ENCODE measurements around the gene ZNF280A.
"Not testable (repeated sequence)": the region's sequence is repeated elsewhere in the genome, so short reads cannot be mapped to it uniquely, and the experiment has no call there.

ZNF280A gene

DNA sequence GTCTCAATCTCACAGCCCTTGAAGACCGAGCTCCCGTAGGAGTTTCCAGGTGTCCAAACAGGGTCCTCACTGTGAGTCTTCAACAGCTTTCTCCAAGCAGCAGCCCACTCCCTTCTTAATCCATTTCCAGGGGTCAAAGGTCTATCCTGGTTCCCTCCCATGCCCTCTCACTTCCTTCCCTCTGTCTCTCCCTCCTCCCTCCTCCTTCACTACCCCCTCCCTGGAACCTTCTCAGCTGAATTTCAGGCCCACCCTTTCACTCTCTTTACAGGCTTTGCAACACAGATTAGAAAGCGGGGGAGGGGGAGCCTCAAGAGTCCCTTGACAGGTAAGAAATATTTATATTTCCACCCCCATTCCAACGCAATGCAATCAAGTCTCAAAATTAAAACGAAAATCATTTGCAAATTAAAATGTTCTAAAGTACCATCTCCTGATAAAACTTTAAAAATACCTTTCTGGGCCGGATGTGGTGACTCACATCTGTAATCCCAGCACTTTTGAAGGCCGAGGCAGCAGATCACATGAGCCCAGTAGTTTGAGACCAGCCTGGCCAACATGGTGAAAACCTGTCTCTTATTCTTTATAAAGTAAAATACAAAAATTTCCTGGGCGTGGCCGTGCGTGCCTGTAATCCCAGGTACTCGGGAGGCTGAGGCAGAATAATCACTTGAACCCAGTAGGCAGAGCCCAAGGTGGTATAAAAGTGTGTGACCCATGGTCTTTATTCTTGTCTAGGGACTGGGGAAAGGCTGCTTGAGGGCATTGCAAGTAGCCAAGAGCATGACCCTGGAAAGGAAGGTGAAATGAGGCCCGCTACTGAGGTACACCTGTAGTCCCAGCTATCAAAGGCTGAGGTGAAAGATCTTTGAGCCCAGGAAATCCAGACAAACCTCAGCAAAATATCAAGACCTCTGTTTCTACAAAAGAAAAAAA, 865 bp upstream of the ZNF280A start:
- H3K36me3 ChIP-seq (ENCODE audit: control insufficient read depth, insufficient read depth, low read length), result no peaks in the 10 kb centered on the region
- no peaks in the 10 kb centered on the region for H3K4me1 ChIP-seq (ENCODE audit: control insufficient read depth, insufficient read depth, low read length)
- H3K9ac ChIP-seq (ENCODE audit: low read length), result no peak overlapping the region
- no peak overlapping the region for H3K4me3 ChIP-seq (ENCODE audit: low read length)
- H3K27me3 ChIP-seq (ENCODE audit: control insufficient read depth, insufficient read depth, low read length), result no peaks in the 10 kb centered on the region
- no peak overlapping the region for H3K27ac ChIP-seq (ENCODE audit: low read depth, low read length)

DNA sequence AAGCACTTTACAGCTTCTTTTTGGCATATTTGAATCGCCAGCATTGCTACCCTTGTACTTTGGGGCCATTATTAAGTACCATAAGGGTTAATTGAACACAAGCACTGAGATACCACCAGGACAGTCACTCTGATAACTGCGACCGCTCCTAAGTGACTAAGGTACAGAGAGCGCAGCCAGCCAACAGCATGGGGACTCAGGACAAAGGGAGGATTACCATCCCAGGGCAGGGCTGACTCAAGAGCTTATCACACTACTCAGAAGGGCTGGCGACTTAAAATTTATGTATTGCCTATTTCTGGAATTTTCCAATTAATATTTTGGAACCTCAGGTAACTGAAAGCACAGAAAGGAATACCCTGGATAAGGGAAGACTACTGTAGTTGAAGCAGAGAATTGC, 479 bp downstream of the ZNF280A start:
- no peaks in the 10 kb centered on the region for H3K27me3 ChIP-seq (ENCODE audit: control insufficient read depth, insufficient read depth, low read length)
- no peak overlapping the region for H3K27ac ChIP-seq (ENCODE audit: low read depth, low read length)
- H3K9ac ChIP-seq (ENCODE audit: low read length), result no peak overlapping the region
- H3K4me1 ChIP-seq (ENCODE audit: control insufficient read depth, insufficient read depth, low read length), result no peaks in the 10 kb centered on the region
- no peak overlapping the region for H3K4me3 ChIP-seq (ENCODE audit: low read length)
- H3K36me3 ChIP-seq (ENCODE audit: control insufficient read depth, insufficient read depth, low read length), result no peaks in the 10 kb centered on the region

DNA sequence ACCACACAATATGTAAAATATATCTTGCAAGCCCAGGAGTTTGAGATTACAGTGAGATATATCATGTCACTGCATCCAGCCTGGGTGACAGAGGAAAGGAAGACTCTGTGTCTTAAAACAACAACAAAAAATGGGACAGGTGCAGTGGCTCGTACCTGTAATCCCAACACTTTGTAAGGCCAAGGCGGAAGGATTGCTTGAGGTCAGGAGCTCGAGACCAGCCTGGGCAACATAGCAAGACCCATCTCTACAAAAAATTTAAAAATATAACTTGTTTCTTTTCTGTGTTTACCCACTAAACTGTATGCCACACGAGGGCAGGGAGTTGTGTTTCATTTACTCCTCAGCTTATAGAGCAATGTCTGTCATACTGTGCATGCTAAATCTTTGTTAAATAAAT, 3.1 kb downstream of the ZNF280A start:
- no peaks in the 10 kb centered on the region for H3K4me1 ChIP-seq (ENCODE audit: control insufficient read depth, insufficient read depth, low read length)
- H3K36me3 ChIP-seq (ENCODE audit: control insufficient read depth, insufficient read depth, low read length), result no peaks in the 10 kb centered on the region
- no peak overlapping the region for H3K4me3 ChIP-seq (ENCODE audit: low read length)
- H3K27ac ChIP-seq (ENCODE audit: low read depth, low read length), result no peak overlapping the region
- no peak overlapping the region for H3K9ac ChIP-seq (ENCODE audit: low read length)
- H3K27me3 ChIP-seq (ENCODE audit: control insufficient read depth, insufficient read depth, low read length), result no peaks in the 10 kb centered on the region

DNA sequence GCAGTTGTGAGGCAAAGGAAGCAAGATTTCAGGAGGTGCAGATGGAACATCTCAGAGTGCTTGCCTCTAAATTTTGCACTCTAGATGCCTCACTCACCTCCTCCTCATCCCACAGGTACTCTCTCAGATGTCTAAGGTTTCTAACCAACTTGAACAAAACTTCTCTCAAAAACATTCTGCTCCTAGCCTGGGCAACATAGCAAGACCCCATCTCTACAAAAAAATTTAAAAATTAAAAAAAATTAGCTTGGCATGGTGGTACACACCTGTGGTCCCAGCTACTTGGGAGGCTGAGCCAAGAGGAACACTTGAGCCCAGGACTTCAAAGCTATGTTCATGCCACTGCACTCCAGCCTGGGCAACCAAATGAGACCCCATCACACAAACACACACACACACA, 4.2 kb downstream of the ZNF280A start:
- no peak overlapping the region for H3K4me3 ChIP-seq (ENCODE audit: low read length)
- H3K36me3 ChIP-seq (ENCODE audit: control insufficient read depth, insufficient read depth, low read length), result no peaks in the 10 kb centered on the region
- H3K4me1 ChIP-seq (ENCODE audit: control insufficient read depth, insufficient read depth, low read length), result no peaks in the 10 kb centered on the region
- H3K9ac ChIP-seq (ENCODE audit: low read length), result no peak overlapping the region
- no peak overlapping the region for H3K27ac ChIP-seq (ENCODE audit: low read depth, low read length)
- H3K27me3 ChIP-seq (ENCODE audit: control insufficient read depth, insufficient read depth, low read length), result no peaks in the 10 kb centered on the region

DNA sequence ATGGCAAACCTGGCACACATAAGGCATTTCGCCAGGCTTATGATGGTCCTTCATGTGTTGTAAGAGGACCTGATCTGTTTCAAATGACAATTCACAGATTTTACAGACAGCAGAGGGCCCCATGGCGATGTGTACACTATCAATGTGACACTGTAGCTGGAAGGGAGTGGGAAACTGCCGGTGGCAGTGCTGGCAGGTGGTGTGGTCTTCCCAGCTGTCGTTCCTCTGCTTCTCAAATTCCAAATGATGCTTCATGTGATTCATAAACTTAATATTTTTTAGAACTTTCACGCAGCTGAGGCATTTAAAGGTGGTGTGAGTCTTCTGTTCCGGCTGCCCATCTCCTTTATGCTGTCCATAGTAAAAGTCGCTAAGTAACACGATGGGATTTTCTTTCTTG, 5.6 kb downstream of the ZNF280A start:
- not testable (repeated sequence) for H3K4me3 ChIP-seq (ENCODE audit: low read length); H3K27me3 ChIP-seq (ENCODE audit: control insufficient read depth, insufficient read depth, low read length)

DNA sequence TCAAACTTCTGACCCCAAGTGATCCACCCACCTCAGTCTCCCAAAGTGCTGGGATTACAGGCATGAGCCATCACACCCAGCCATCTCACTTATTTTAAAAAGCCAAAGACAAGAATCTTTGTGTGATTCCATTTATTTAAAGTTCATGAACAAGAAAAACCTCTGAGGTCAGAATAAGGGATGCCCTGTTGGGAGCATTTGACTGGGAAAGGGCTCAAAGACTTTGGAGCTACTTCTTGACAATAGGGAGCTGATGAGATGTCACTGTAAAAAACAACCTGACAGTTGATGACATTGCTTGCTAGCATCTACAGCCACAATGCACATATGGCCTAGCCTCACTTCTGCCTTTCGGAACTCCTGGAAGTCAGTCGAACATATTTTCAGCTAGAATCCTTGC, 6.5 kb downstream of the ZNF280A start:
- no peak overlapping the region for H3K9ac ChIP-seq (ENCODE audit: low read length)
- H3K36me3 ChIP-seq (ENCODE audit: control insufficient read depth, insufficient read depth, low read length), result no peaks in the 10 kb centered on the region
- no peak overlapping the region for H3K27ac ChIP-seq (ENCODE audit: low read depth, low read length)
- no peak overlapping the region for H3K4me3 ChIP-seq (ENCODE audit: low read length)
- no peaks in the 10 kb centered on the region for H3K27me3 ChIP-seq (ENCODE audit: control insufficient read depth, insufficient read depth, low read length)
- no peaks in the 10 kb centered on the region for H3K4me1 ChIP-seq (ENCODE audit: control insufficient read depth, insufficient read depth, low read length)

More for the DNA sequence above, 5.6 kb downstream of the ZNF280A start:
- H3K4me1 ChIP-seq (ENCODE audit: control insufficient read depth, insufficient read depth, low read length); H3K27ac ChIP-seq (ENCODE audit: low read depth, low read length); H3K9ac ChIP-seq (ENCODE audit: low read length); H3K36me3 ChIP-seq (ENCODE audit: control insufficient read depth, insufficient read depth, low read length): not testable (repeated sequence)

DNA sequence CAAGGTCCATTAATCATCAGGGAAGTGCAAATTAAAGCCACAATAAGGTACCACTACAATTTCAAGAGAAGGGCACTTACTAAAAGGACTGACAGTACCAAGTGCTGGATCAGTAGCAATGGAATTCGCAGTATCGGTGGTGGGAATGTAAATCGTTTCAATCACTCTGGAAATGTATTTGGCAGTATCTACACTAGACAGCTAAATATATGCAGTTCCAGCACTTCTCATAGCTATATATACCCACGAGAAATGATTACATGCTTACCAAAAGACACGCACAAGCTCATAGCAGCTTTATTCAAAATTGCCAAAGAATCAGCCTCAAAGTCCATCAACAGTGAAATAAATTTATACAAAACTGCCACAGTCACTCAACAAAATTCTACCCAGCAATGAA, 7.1 kb downstream of the ZNF280A start:
- H3K4me3 ChIP-seq (ENCODE audit: low read length), result no peak overlapping the region
- H3K9ac ChIP-seq (ENCODE audit: low read length), result no peak overlapping the region
- no peaks in the 10 kb centered on the region for H3K36me3 ChIP-seq (ENCODE audit: control insufficient read depth, insufficient read depth, low read length)
- no peaks in the 10 kb centered on the region for H3K4me1 ChIP-seq (ENCODE audit: control insufficient read depth, insufficient read depth, low read length)
- no peaks in the 10 kb centered on the region for H3K27me3 ChIP-seq (ENCODE audit: control insufficient read depth, insufficient read depth, low read length)
- H3K27ac ChIP-seq (ENCODE audit: low read depth, low read length), result no peak overlapping the region

DNA sequence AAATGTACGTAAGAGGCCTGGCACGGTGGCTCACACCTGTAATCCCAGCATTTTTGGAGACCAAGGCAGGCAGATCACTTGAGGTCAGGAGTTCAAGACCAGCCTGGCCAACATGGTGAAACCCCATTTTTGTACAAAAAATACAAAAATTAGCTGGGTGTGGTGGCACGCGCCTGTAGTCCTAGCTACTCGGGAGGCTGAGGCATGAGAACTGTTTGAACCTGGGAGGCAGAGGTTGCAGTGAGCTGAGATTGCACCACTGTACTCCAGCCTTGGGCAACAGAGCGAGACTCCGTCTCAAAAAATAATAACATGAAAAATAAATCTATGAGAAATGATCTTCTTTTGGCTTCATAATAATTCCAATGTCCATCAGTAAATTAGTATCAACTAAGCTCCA, 9.2 kb downstream of the ZNF280A start:
- not testable (repeated sequence) for H3K4me1 ChIP-seq (ENCODE audit: control insufficient read depth, insufficient read depth, low read length); H3K4me3 ChIP-seq (ENCODE audit: low read length); H3K36me3 ChIP-seq (ENCODE audit: control insufficient read depth, insufficient read depth, low read length); H3K27ac ChIP-seq (ENCODE audit: low read depth, low read length); H3K9ac ChIP-seq (ENCODE audit: low read length); H3K27me3 ChIP-seq (ENCODE audit: control insufficient read depth, insufficient read depth, low read length)

DNA sequence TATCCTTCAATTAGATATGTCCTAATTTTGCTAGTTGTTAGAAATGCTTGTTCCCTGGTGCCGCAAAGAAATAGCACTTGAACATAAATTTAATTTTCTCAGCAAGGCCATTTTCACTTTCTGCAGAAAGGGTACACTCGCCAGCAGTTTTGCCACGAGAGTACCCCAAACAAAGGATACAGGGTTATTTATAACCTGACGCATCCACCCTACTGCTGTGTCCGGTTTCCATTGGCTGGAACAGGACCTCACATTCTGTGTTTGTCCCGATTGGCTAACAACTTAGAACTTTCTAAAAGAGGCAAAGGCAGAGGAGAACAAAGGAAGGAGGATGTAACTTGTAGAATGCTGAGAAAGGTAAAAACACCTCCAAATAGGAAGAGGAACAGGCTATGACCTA, 10.2 kb downstream of the ZNF280A start:
- not testable (repeated sequence) for H3K36me3 ChIP-seq (ENCODE audit: control insufficient read depth, insufficient read depth, low read length); H3K4me1 ChIP-seq (ENCODE audit: control insufficient read depth, insufficient read depth, low read length); H3K27ac ChIP-seq (ENCODE audit: low read depth, low read length); H3K4me3 ChIP-seq (ENCODE audit: low read length); H3K9ac ChIP-seq (ENCODE audit: low read length); H3K27me3 ChIP-seq (ENCODE audit: control insufficient read depth, insufficient read depth, low read length)

DNA sequence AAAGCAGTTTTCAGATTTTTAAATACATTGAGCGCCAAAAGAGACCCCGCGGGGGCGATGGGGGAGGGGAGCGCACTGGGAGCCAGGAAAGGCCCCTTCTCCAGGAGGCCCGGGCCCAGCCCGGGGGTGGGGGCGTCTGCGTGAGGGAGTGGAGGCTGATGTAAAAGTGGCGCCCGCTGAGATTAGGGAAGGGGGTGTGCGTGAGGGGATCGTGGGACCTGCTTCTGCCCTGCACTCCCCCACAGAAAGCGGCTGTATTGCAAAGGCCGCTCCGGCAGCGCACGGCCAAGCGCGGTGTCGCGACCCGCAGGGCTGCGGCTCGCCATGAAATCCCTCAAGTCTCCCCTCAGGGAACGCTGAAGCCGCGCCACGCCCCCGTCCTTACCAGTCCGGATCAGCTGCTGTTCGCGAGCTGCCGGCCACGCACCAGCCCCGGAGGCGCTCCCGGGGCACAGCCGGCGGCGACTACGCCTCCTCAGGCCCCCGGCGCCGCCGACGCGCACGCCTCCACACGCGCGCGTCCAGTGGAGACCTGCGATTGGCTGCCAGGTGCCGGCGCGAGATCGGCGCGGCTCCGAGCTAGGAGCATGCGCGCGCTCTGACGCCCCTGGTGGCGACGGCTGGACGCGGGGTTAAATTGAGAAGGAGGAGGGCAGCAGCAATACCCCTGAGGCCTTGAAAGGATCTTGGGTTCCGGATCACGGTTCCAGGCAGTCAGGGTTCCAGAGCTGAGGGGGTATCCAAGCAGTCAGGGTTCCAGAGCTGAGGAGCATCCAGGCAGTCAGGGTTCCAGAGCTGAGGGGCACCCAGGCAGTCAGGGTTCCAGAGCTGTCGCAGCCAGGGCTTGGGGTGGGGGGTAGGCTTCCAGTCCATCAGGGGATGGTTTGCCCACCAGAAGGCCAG, 11.5 kb downstream of the ZNF280A start, which contains the start of gene ZNF280B:
Gene ZNF280B, minus strand, starts transcription at position 469 of the 903 bp plus-strand sequence. CDS start 19,344 bp downstream, outside the sequence.
- H3K27me3 ChIP-seq (ENCODE audit: control insufficient read depth, insufficient read depth, low read length), result no peaks in the 10 kb centered on the region
- no peaks in the 10 kb centered on the region for H3K4me1 ChIP-seq (ENCODE audit: control insufficient read depth, insufficient read depth, low read length)
- peak within 1 kb of the TSS; percentile 76 for H3K4me3 ChIP-seq (ENCODE audit: low read length)
- H3K27ac ChIP-seq (ENCODE audit: low read depth, low read length), result no peak within 1 kb of the TSS
- H3K36me3 ChIP-seq (ENCODE audit: control insufficient read depth, insufficient read depth, low read length), result no peaks in the 10 kb centered on the region
- H3K9ac ChIP-seq (ENCODE audit: low read length), result no peak within 1 kb of the TSS

DNA sequence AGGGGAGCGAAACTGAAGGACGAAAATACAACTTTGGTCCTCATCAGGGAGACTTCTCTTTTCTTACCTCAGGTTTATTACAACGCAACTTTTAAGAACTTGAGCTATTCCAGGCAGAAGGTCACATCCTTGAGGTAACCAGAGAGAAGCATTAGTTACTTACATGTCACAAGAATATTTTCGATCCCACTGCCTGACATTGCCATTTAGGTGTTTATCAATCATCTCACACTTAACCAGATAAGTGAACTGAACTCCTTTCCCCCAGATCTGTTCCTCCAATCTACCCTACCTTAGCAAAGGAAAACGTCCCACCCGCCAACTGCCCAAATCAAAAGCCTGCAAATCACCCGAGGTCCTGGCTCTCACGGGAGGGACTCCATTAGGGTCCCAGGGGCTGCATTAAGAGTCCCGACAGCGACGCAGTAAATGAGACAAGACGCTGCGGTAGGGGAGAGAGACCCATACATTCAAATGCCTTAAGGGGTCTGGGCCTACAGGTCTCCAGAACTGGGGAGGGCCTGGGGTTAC, 12.3 kb downstream of the ZNF280A start:
- H3K27ac ChIP-seq (ENCODE audit: low read depth, low read length), result no peak overlapping the region
- H3K9ac ChIP-seq (ENCODE audit: low read length), result no peak overlapping the region
- H3K36me3 ChIP-seq (ENCODE audit: control insufficient read depth, insufficient read depth, low read length), result no peaks in the 10 kb centered on the region
- H3K4me1 ChIP-seq (ENCODE audit: control insufficient read depth, insufficient read depth, low read length), result no peaks in the 10 kb centered on the region
- no peaks in the 10 kb centered on the region for H3K27me3 ChIP-seq (ENCODE audit: control insufficient read depth, insufficient read depth, low read length)
- peak overlapping the region; percentile 76 for H3K4me3 ChIP-seq (ENCODE audit: low read length)

DNA sequence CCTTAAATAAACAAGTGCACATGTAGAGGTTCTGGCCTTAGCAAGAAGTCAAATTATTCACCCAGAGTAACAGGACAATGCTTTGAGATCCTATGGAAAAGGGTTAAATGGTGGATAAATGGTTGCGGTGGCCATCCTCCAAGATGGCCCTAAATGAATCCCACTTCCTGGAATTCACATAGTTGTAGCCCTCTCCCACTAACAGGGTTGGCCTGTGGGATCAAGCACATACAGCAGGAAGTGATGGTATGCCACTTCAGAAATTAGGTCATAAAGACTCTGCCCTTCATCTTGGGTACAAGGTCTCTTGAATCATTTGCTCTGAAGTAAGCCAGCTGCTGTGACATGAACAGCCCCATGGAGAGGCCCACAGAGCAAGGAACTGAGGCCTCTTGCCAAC, 13.3 kb downstream of the ZNF280A start:
- no peaks in the 10 kb centered on the region for H3K4me1 ChIP-seq (ENCODE audit: control insufficient read depth, insufficient read depth, low read length)
- no peak overlapping the region for H3K4me3 ChIP-seq (ENCODE audit: low read length)
- H3K36me3 ChIP-seq (ENCODE audit: control insufficient read depth, insufficient read depth, low read length), result no peaks in the 10 kb centered on the region
- H3K27me3 ChIP-seq (ENCODE audit: control insufficient read depth, insufficient read depth, low read length), result no peaks in the 10 kb centered on the region
- H3K27ac ChIP-seq (ENCODE audit: low read depth, low read length), result no peak overlapping the region
- no peak overlapping the region for H3K9ac ChIP-seq (ENCODE audit: low read length)

Data from rectal smooth muscle tissue (tissue), 1 donor.